Skeletal muscle cell (primary cell): ENCODE data around the gene THBS1.

Experiments
- DNase-seq: peaks from one replicate; pipeline ENCODE4 v3.0.0-alpha.2; 2010; ENCODE audit warnings: low read depth
- H3K4me3 ChIP-seq: 2 replicates; pipeline ENCODE4 v1.5.1; 2011; ENCODE audit warnings: low read depth, mild to moderate bottlenecking, control low read depth, low read length, moderate library complexity

Gene THBS1

DNA sequence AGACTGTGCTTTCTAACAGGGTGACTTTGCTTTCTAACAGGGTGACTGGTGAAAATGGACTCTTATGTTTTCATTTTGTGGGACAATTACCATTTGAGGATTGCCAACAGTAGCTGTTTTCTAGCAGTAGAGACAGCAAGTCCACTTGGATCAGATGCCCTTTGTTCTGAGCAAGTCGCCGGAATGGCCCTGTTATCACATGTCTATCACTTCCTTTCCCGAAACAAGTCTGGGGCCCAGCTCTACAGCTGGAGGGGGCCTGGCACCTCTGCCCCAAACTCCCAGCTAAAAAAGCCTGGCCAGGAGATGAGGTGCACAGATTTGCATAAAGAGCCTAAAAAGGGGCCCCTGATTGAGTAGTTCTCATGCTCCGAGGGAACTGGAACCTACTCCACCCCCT lies 44.6 kb downstream of the THBS1 start:
- DNase-seq, result no peak
- no peak overlapping the region for H3K4me3 ChIP-seq

GRCh38 chr15:39625856-39626255 lies 45.0 kb downstream of the THBS1 start:
- no peak for DNase-seq
- no peak overlapping the region for H3K4me3 ChIP-seq

GRCh38 chr15:39627451-39628143 lies 46.7 kb downstream of the THBS1 start:
- no peak for DNase-seq
- no peak overlapping the region for H3K4me3 ChIP-seq

DNA sequence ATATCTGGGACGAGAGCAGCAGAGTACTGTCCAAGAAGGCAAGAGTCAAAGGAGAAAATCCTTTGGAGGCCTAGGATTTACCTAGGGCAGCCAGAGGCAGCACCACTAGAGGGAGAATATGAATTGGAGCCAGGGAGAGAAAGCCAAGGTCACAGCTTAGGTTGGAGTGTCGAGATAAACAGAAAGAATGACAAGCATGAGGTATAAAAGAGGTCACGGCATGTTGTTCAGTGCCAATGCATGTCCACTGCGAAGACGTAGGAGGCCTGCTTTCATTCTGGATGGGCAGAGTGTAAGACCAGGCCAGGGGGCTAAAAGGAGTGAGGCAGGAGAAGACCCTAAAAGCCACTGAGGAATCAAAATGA lies 47.2 kb downstream of the THBS1 start:
- H3K4me3 ChIP-seq, result no peak overlapping the region
- no peak for DNase-seq

- H3K4me3 ChIP-seq, result no peak overlapping the region
- no peak for DNase-seq
Observed at GRCh38 chr15:39628546-39629257, 47.8 kb downstream of the THBS1 start.

- DNase-seq, result no peak
- no peak overlapping the region for H3K4me3 ChIP-seq
Observed at GRCh38 chr15:39629371-39629770, 48.5 kb downstream of the THBS1 start.

DNA sequence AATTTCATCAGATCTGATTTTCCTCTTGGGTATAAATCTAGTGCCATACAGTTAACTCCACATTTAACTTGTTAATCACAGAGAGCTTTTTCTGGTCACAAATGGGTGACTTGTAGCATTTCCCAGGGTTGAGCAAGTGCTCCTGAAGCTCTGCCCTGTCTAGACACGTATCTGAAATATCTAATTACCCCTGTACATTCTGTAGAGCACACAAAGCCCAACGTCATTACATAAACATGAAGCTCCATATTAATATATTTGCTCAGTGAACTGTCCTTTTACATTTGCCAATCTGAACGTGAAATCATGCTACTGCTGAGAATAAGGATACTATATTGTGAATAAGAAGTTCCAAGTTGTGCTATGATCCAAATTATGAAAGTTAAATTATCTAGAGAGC lies 49.0 kb downstream of the THBS1 start:
- no peak for DNase-seq
- H3K4me3 ChIP-seq, result no peak overlapping the region

- H3K4me3 ChIP-seq, result no peak overlapping the region
- no peak for DNase-seq
Observed at GRCh38 chr15:39631357-39631756, 50.5 kb downstream of the THBS1 start.

DNA sequence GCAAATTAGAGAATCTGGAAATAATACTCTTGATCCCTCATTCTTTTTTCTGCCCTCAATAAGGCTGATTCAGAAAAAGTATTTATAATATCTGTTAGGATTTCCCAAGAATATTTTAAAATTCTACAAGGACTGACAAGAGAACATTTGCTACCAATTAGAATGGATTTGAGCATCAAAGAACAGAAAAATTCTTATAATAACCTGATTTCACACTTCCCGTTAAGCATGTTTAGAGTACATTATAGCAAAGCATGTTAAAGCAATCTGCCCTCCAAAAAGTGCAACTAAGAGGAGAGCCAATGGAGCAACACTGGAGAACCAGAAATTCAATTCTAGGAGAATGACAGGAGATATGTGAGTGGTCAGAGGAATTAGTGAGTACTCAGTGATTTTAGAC lies 57.2 kb downstream of the THBS1 start:
- H3K4me3 ChIP-seq, result no peak overlapping the region
- no peak for DNase-seq

- H3K4me3 ChIP-seq, result no peak overlapping the region
- DNase-seq, result no peak
Observed at GRCh38 chr15:39639037-39639436, 58.2 kb downstream of the THBS1 start.

GRCh38 chr15:39640665-39641064 lies 59.8 kb downstream of the THBS1 start:
- H3K4me3 ChIP-seq, result no peak overlapping the region
- DNase-seq, result no peak

DNA sequence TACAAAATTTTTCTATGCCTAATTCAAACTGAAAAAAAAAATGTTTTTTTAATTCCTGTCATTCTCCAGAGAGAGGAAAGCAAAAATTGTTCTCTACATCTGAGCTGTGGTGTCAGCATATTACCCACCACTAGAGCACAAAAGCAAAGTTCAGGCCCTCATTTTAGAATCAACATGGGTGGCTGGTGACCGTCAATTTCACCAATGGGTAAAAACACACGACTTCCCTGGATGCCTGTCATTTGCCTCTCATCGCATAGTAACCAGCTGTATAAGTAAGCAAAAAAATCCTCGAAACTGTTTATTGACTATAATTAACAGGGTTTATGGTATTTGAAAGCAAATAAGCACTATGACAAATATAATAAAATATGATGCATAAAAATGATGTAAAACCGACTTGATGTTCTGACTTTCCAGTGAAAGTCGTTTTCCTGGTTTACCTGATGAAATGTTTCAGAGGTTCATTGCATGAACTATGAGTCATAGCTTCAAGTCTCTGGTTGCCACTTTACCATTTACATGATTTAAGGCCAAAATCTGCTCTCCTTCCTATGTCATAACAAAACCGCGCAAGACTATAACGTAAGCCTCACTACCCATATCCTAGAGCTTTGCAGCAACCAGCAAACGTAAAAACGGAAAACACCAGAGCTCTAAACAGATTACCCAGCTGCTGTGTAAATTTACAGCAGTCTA lies 60.5 kb downstream of the THBS1 start:
- no peak for DNase-seq
- no peak overlapping the region for H3K4me3 ChIP-seq

DNA sequence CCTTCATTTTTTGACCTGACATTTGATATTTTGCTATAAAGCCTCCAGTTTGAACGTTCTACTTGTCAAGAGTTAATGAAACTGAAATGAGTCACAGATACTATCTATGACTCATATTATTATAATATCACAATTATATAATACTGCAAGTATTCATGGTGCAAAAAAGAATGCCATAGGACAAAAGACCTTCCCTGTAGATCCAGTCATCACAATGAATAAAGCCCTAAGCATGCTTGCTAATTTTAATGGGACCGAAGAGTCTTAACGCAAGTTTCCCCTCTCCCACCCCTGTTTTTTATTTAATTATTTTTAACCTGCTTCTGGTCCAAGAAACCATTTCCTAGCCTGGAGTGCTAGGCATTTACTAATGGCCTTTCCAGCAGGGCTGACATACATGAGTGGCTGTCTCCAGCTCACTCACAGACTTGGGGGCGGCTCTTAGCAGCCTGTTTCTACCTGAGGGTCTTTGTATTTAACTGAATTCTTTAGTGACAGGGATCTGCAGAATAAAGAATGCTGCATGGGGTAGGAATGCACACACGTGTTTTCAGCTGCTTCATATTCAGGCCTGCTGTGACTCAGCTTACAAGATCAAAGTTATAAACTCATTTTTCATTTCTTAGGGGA lies 61.2 kb downstream of the THBS1 start:
- H3K4me3 ChIP-seq, result no peak overlapping the region
- no peak for DNase-seq

DNA sequence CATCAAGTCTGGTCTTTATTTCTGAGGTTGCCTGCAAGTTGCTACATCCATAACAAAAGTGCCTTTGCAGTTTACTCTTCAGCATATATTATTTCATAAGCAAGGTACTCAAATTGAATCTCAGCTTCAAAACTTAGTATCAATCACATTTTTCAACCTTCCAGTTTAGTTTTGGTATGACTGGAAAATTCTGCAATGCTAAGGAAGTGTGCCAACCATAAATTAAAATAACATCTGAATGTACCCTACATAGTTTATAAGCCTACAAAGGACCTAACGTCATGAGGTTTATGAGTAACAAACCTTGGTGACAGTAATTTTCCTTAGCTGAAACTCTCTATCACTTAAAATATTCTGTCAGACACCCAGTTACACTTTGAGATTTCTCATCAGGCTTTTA lies 62.8 kb downstream of the THBS1 start:
- no peak for DNase-seq
- no peak overlapping the region for H3K4me3 ChIP-seq

- no peak overlapping the region for H3K4me3 ChIP-seq
- DNase-seq, result no peak
Observed at GRCh38 chr15:39644136-39644535, 63.3 kb downstream of the THBS1 start.

- no peak for DNase-seq
- H3K4me3 ChIP-seq, result no peak overlapping the region
Observed at GRCh38 chr15:39645138-39645975, 64.5 kb downstream of the THBS1 start.

GRCh38 chr15:39645976-39646257 lies 65.0 kb downstream of the THBS1 start:
- no peak for DNase-seq
- no peak overlapping the region for H3K4me3 ChIP-seq

DNA sequence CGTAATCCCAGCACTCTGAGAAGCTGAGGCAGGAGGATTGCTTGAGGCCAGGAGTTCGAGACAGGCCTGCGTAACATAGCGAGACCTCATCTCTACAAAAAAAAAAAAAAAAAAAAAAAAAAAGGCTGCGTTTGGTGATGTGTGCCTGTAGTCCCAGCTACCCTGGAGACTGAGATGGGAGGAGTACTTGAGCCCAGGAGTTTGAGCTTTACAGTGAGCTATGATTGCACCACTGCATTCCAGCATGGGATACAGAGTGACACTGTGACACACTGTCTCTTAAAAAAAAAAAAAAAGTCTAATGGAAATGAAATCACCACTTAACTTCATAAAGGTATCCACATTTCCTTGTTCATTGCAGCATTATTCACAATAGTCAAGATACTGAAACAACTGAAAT lies 65.5 kb downstream of the THBS1 start:
- no peak overlapping the region for H3K4me3 ChIP-seq
- DNase-seq, result no peak
